ENCODE data around the gene LIFR. TPM values are rescaled to one million over a fixed set of nuclear protein-coding genes. Genes with fewer than 3 reads are reported as not detected.

Gene LIFR
- total and polyA plus RNA-seq, 2 donors (not counting 3 experiments of a cell fraction or from before 2014, with no cell fraction given): 4.1 to 36.4 TPM

DNA sequence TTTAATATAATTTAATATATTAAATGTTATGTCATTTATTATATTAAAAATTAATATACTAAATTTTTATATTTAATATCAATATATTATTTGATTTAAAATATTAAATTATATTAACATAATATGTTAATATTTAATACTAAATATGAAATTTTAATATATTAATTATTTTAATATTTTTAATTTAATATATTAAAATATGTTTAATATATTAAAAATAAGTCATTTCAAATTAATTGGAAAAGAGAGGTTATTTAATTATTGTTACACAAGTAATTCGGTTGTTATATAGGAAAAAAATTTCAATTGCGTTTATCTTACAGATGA is 114.2 kb downstream of the LIFR start:
- BruUV-seq (replicated peaks): no TSS peak
- intact Hi-C loops (cut with micrococcal nuclease): no loop called here
- H3K9ac ChIP-seq (replicated peaks; ENCODE audit: extremely low read depth, insufficient read depth, low read length): no peak overlapping the region
- dilution Hi-C loops (cut with MboI; ENCODE audit: extremely low pct_ligation_motif_present, low sequenced_read_pairs): loop anchor here (25.0 kb wide), 1 partner anchor 370 kb away; no protein-coding TSS in a partner anchor
- H3K9me1 ChIP-seq (replicated peaks; ENCODE audit: control insufficient read depth, extremely low read depth, insufficient read depth, low read length): no peaks in the 10 kb centered on the region
- no peaks in the 10 kb centered on the region for H3K4me1 ChIP-seq (ENCODE audit: control insufficient read depth, extremely low read depth, insufficient read depth, low read length)
- no peaks in the 10 kb centered on the region for H3K79me2 ChIP-seq (ENCODE audit: control insufficient read depth, insufficient read depth, low read length)
- no peak overlapping the region for H3K27ac ChIP-seq (ENCODE audit: insufficient read depth, low read depth, low read length)
- H3K27me3 ChIP-seq (ENCODE audit: control insufficient read depth in 2 of 2, insufficient read depth in 2 of 2, low read length in 2 of 2): no peaks in the 10 kb centered on the region
- no peaks in the 10 kb centered on the region for H3K9me3 ChIP-seq (replicated peaks; ENCODE audit: control insufficient read depth, insufficient read depth, low read length)
- H3K4me2 ChIP-seq (ENCODE audit: insufficient read depth, low read length): no peak overlapping the region
- FAIRE-seq (no peak), DNase-seq (ENCODE audit: low read depth, low spot score) (no peak)
- POLR2A ChIA-PET: interaction anchor here (1.0 to 1.3 kb wide), 2 partner anchors 22 to 74 kb away, joined by 3 read pairs; no protein-coding TSS in a partner anchor
- H2AFZ ChIP-seq (ENCODE audit: low read depth, low read length): no peak overlapping the region
- H4K20me1 ChIP-seq (replicated peaks; ENCODE audit: control insufficient read depth, extremely low read depth, insufficient read depth, low read length): no peaks in the 10 kb centered on the region
- TF ChIP-seq, protein P1, sequence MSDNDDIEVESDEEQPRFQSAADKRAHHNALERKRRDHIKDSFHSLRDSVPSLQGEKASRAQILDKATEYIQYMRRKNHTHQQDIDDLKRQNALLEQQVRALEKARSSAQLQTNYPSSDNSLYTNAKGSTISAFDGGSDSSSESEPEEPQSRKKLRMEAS (IDR thresholded peaks at IDR 0.05; ENCODE audit: insufficient read depth, insufficient read length): no peak
- TF ChIP-seq POLR2AphosphoS5 (IDR thresholded peaks at IDR 0.05; ENCODE audit: insufficient read depth, low read depth, low read length): no peak
- TF ChIP-seq EZH2 (IDR thresholded peaks at IDR 0.05; ENCODE audit: borderline replicate concordance, low read depth, low read length, severe bottlenecking): no peak
- TF ChIP-seq JUN (IDR thresholded peaks at IDR 0.05; ENCODE audit: borderline replicate concordance, insufficient read depth, insufficient read length, low read depth): no peak
- TF ChIP-seq, protein P2, sequence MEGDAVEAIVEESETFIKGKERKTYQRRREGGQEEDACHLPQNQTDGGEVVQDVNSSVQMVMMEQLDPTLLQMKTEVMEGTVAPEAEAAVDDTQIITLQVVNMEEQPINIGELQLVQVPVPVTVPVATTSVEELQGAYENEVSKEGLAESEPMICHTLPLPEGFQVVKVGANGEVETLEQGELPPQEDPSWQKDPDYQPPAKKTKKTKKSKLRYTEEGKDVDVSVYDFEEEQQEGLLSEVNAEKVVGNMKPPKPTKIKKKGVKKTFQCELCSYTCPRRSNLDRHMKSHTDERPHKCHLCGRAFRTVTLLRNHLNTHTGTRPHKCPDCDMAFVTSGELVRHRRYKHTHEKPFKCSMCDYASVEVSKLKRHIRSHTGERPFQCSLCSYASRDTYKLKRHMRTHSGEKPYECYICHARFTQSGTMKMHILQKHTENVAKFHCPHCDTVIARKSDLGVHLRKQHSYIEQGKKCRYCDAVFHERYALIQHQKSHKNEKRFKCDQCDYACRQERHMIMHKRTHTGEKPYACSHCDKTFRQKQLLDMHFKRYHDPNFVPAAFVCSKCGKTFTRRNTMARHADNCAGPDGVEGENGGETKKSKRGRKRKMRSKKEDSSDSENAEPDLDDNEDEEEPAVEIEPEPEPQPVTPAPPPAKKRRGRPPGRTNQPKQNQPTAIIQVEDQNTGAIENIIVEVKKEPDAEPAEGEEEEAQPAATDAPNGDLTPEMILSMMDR (IDR thresholded peaks at IDR 0.05; ENCODE audit: extremely low read depth in 1 of 2, insufficient read depth in 1 of 2, low read depth in 1 of 2, low read length in 2 of 2): no peak
- no peak for TF ChIP-seq FOS (IDR thresholded peaks at IDR 0.05; ENCODE audit: borderline replicate concordance, insufficient read depth, low read length)
- no peak for TF ChIP-seq MYC (IDR thresholded peaks at IDR 0.05; ENCODE audit: low read depth, low read length)
- no peak for TF ChIP-seq GATA2 (IDR thresholded peaks at IDR 0.05; ENCODE audit: insufficient read depth, insufficient read length, low read depth, low read length)
- no peak for TF ChIP-seq POLR2A (IDR thresholded peaks at IDR 0.05; ENCODE audit: low read depth, low read length)
- H3K36me3 ChIP-seq (ENCODE audit: control insufficient read depth in 2 of 2, extremely low read depth in 1 of 2, insufficient read depth in 2 of 2, low read length in 2 of 2): no peaks in the 10 kb centered on the region
- CTCF ChIA-PET: interaction anchor here (0.5 to 7.4 kb wide), 99 partner anchors 9 to 639 kb away, joined by 3 to 501 read pairs (median 7); partner anchors contain the start of gene LIFR
- H3K4me3 ChIP-seq (replicated peaks in 1 of 3; ENCODE audit: insufficient read depth in 1 of 3, low read depth in 1 of 3, low read length in 3 of 3): no peak overlapping the region
